ENCODE results near the gene SREK1.

DNA sequence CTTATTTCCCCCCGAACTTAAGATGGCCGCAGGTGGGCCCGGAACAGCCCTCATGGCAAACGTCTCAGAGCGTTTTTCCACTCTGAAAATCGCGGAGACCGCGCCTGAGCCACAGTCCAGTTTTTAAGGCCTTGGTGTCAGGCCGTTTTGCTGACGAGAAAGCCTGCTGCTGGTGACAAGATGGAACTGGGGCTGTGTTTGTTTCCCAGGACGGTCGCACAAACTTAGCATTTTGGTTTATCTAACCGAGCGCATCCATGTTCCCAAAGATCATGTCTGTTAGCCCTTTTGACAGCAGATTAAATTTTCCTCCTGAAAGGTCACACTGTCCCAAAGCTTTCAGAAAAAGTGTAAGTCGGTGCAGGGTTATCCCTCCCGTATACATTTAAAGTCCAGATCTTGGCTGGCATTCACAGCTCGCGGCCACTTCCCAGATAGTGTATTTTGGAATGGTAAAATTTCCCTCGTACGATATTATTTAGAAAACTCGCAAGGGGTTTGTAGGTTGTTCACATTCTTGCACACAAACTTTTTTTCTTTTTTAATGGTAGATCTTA is 812 bp downstream of the SREK1 start:
- TF ChIP-seq ZFX (IDR thresholded peaks at IDR 0.05; ENCODE audit: borderline replicate concordance) = no peak
- no peak for TF ChIP-seq CTCF (IDR thresholded peaks at IDR 0.05)

All from 22Rv1 (cell line).